HCT116 (cell line): Measurements from ENCODE around the gene ZNF462.
A peak's percentile ranks its signal among the peaks of the same experiment; 100 is the strongest.

Experiments
- EZH2 ChIP-seq: fragments of 200-600 bp; sonication (generic); IDR thresholded peaks from 2 replicates; pipeline ENCODE4 v1.6.1; 2017; ENCODE audit warnings: antibody characterized with exemption, mixed run types
- RAD21 ChIP-seq: IDR thresholded peaks from 2 replicates; pipeline ENCODE4 v1.6.1; 2012; ENCODE audit warnings: low read depth, mild to moderate bottlenecking
- TCF7L2 ChIP-seq: IDR thresholded peaks from 2 replicates; pipeline ENCODE4 v1.7.0; 2011; ENCODE audit warnings: borderline replicate concordance, inconsistent platforms; ENCODE audit not compliant: insufficient read depth, insufficient read length; ENCODE audit errors: extremely low read depth

DNA sequence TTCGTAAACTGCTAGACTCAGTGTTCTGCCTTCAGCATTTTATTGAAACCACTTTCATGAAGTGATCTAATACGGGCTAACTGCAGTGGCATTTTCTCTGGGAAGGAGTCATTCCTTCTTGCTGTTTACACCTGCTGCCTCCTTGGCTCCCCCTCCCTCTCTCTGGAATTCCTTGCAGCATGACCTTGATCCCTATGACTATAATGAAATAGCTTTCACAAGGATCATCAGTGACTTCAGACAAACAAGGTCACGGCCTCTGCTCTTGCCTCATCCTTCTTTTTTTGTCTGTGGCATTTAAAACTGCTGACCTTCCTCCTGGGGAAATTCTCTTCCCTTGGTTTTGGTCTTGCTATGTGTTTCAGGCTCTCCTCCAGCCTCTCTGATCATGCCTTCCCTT is 90.2 kb downstream of the ZNF462 start:
- TF ChIP-seq RAD21: no peak
- TF ChIP-seq TCF7L2: peak; percentile 10
- TF ChIP-seq EZH2: no peak
